Activated T-helper 2 cell treated with anti-CD3 and anti-CD28 coated beads, Interferon-gamma antibody, Interleukin-2, Interleukin-4, amounts not matched to agents 10 μg/mL and 5 μg/mL and 100 μg/mL, durations not matched to agents 14 hours and 24 hours and 36 hours (primary cell): ENCODE data around the gene REC8. TPM values are rescaled to one million over a fixed set of nuclear protein-coding genes. Genes with fewer than 3 reads are reported as not detected.

Source experiments
- DNase-seq: peaks from one replicate; pipeline ENCODE4 v3.0.0; 2021; ENCODE audit warnings: low spot score
- H3K27ac Mint-ChIP-seq: one replicate; pipeline ENCODE4 v1.8.0; 2021; ENCODE audit warnings: mixed read lengths
- H3K27me3 Mint-ChIP-seq: one replicate; pipeline ENCODE4 v1.8.0; 2021; ENCODE audit warnings: low read depth, mixed read lengths
- H3K36me3 Mint-ChIP-seq: one replicate; pipeline ENCODE4 v1.8.0; 2021; ENCODE audit warnings: low read depth, mixed read lengths
- H3K4me1 Mint-ChIP-seq: one replicate; pipeline ENCODE4 v1.8.0; 2021; ENCODE audit warnings: low read depth, mixed read lengths
- H3K4me3 Mint-ChIP-seq: one replicate; pipeline ENCODE4 v1.8.0; 2021; ENCODE audit warnings: low read depth, mild to moderate bottlenecking, moderate library complexity, mixed read lengths
- H3K9me3 Mint-ChIP-seq: one replicate; pipeline ENCODE4 v1.8.0; 2021; ENCODE audit warnings: mixed read lengths
- intact Hi-C: fragments of 100-400 bp; cut with micrococcal nuclease; formaldehyde crosslinking; loops from one replicate; pipeline ENCODE4 v1.15.1; 2023
- total RNA-seq: library from RNA; stranded (reverse); gene quantifications from 2 replicates; pipeline ENCODE4 v1.2.3, GENCODE V29; 2022

Gene REC8
- total RNA-seq, 1 donor from 2014 or later, result 28.2 TPM

- Mint-ChIP-seq H3K4me3 (no peak overlapping the region), H3K36me3 (peaks cover 67% of the 10 kb centered on the region), H3K27me3 (no peaks in the 10 kb centered on the region), H3K4me1 (peaks cover 7% of the 10 kb centered on the region), H3K9me3 (no peaks in the 10 kb centered on the region), H3K27ac (no peak overlapping the region)
- intact Hi-C loops, result no loop called here
- no peak for DNase-seq
Observed at GRCh38 chr14:24176599-24176998, 4.7 kb downstream of the REC8 start.

GRCh38 chr14:24177041-24177825 lies 5.4 kb downstream of the REC8 start:
- no peak overlapping the region for H3K4me3 Mint-ChIP-seq

GRCh38 chr14:24177891-24178290 lies 6.0 kb downstream of the REC8 start:
- H3K36me3 Mint-ChIP-seq, result peaks cover 73% of the 10 kb centered on the region
- no peak overlapping the region for H3K4me3 Mint-ChIP-seq

More at GRCh38 chr14:24177041-24177825, 5.4 kb downstream of the REC8 start:
- intact Hi-C loops, result no loop called here
- H3K9me3 Mint-ChIP-seq, result no peaks in the 10 kb centered on the region
- peaks cover 70% of the 10 kb centered on the region for H3K36me3 Mint-ChIP-seq
- no peak for DNase-seq
- H3K27me3 Mint-ChIP-seq, result no peaks in the 10 kb centered on the region
- no peak overlapping the region for H3K27ac Mint-ChIP-seq
- H3K4me1 Mint-ChIP-seq, result peaks cover 6% of the 10 kb centered on the region

GRCh38 chr14:24178399-24179178 lies 6.7 kb downstream of the REC8 start:
- Mint-ChIP-seq H3K4me1 (peaks cover 4% of the 10 kb centered on the region), H3K36me3 (peaks cover 73% of the 10 kb centered on the region), H3K27ac (no peak overlapping the region), H3K4me3 (no peak overlapping the region), H3K9me3 (no peaks in the 10 kb centered on the region), H3K27me3 (no peaks in the 10 kb centered on the region)
- no peak for DNase-seq
- intact Hi-C loops, result no loop called here

More at GRCh38 chr14:24177891-24178290, 6.0 kb downstream of the REC8 start:
- H3K9me3 Mint-ChIP-seq, result no peaks in the 10 kb centered on the region
- DNase-seq, result no peak
- no peaks in the 10 kb centered on the region for H3K27me3 Mint-ChIP-seq
- H3K4me1 Mint-ChIP-seq, result peaks cover 6% of the 10 kb centered on the region
- intact Hi-C loops, result no loop called here
- H3K27ac Mint-ChIP-seq, result no peak overlapping the region

- H3K27me3 Mint-ChIP-seq, result no peaks in the 10 kb centered on the region
- intact Hi-C loops, result no loop called here
- no peaks in the 10 kb centered on the region for H3K9me3 Mint-ChIP-seq
- H3K36me3 Mint-ChIP-seq, result peaks cover 75% of the 10 kb centered on the region
- no peak overlapping the region for H3K27ac Mint-ChIP-seq
- peaks cover 4% of the 10 kb centered on the region for H3K4me1 Mint-ChIP-seq
- no peak for DNase-seq
- no peak overlapping the region for H3K4me3 Mint-ChIP-seq
Observed at GRCh38 chr14:24179294-24179960, 7.5 kb downstream of the REC8 start.

- Mint-ChIP-seq H3K27me3 (no peaks in the 10 kb centered on the region), H3K27ac (no peak overlapping the region), H3K36me3 (peaks cover 73% of the 10 kb centered on the region), H3K9me3 (no peaks in the 10 kb centered on the region), H3K4me1 (peaks cover under 1% of the 10 kb centered on the region), H3K4me3 (no peak overlapping the region)
- intact Hi-C loops, result no loop called here
- DNase-seq, result no peak
Observed at GRCh38 chr14:24179961-24180796, 8.3 kb downstream of the REC8 start.

GRCh38 chr14:24181371-24182077 lies 9.6 kb downstream of the REC8 start:
- no peak for DNase-seq
- H3K9me3 Mint-ChIP-seq, result no peaks in the 10 kb centered on the region
- H3K27ac Mint-ChIP-seq, result no peak overlapping the region
- H3K4me1 Mint-ChIP-seq, result no peaks in the 10 kb centered on the region
- no peaks in the 10 kb centered on the region for H3K27me3 Mint-ChIP-seq
- intact Hi-C loops, result no loop called here
- H3K36me3 Mint-ChIP-seq, result peaks cover 82% of the 10 kb centered on the region
- no peak overlapping the region for H3K4me3 Mint-ChIP-seq

GRCh38 chr14:24182110-24182882 lies 10.4 kb downstream of the REC8 start:
- Mint-ChIP-seq H3K27me3 (no peaks in the 10 kb centered on the region), H3K27ac (no peak overlapping the region)

GRCh38 chr14:24183014-24183481 lies 11.2 kb downstream of the REC8 start:
- intact Hi-C loops, result no loop called here
- no peak for DNase-seq
- H3K36me3 Mint-ChIP-seq, result peaks cover 80% of the 10 kb centered on the region
- H3K9me3 Mint-ChIP-seq, result no peaks in the 10 kb centered on the region
- H3K27ac Mint-ChIP-seq, result no peak overlapping the region
- peaks cover 6% of the 10 kb centered on the region for H3K4me1 Mint-ChIP-seq
- H3K4me3 Mint-ChIP-seq, result no peak overlapping the region
- no peaks in the 10 kb centered on the region for H3K27me3 Mint-ChIP-seq

More at GRCh38 chr14:24182110-24182882, 10.4 kb downstream of the REC8 start:
- no peak for DNase-seq
- Mint-ChIP-seq H3K4me3 (no peak overlapping the region), H3K9me3 (no peaks in the 10 kb centered on the region), H3K4me1 (peaks cover 4% of the 10 kb centered on the region), H3K36me3 (peaks cover 80% of the 10 kb centered on the region)
- intact Hi-C loops, result no loop called here

GRCh38 chr14:24184104-24184970 lies 12.5 kb downstream of the REC8 start:
- Mint-ChIP-seq H3K4me1 (peaks cover 11% of the 10 kb centered on the region), H3K36me3 (peaks cover 75% of the 10 kb centered on the region), H3K27me3 (no peaks in the 10 kb centered on the region), H3K27ac (no peak overlapping the region), H3K9me3 (no peaks in the 10 kb centered on the region), H3K4me3 (no peak overlapping the region)
- DNase-seq, result no peak
- intact Hi-C loops, result no loop called here
